SK-N-MC (cell line): ENCODE measurements around the gene LIPM.
A peak's percentile ranks its signal among the peaks of the same experiment; 100 is the strongest.
"Not testable (repeated sequence)": the region's sequence is repeated elsewhere in the genome, so short reads cannot be mapped to it uniquely, and the experiment has no call there.

Experiments used
- DNase-seq: peaks from one replicate; pipeline ENCODE4 v3.0.0-alpha.2; 2011; ENCODE audit warnings: low read depth, low spot score
- H3K27ac ChIP-seq: fragments of 200-600 bp; sonication (generic); 2 replicates; pipeline ENCODE4 v1.5.1; 2016; ENCODE audit warnings: mixed run types
- H3K36me3 ChIP-seq: fragments of 200-600 bp; sonication (generic); 2 replicates; pipeline ENCODE4 v1.6.1; 2017; ENCODE audit warnings: antibody characterized with exemption, low read length, mixed read lengths; ENCODE audit not compliant: insufficient read depth
- H3K4me3 ChIP-seq: fragments of 200-600 bp; sonication (generic); 2 replicates; pipeline ENCODE4 v1.5.1; 2016
- H3K9ac ChIP-seq: fragments of 200-600 bp; sonication (generic); 2 replicates; pipeline ENCODE4 v1.8.0; 2017; ENCODE audit warnings: mixed run types, mixed read lengths; ENCODE audit not compliant: insufficient read length
- H3K9me3 ChIP-seq: fragments of 200-600 bp; sonication (generic); 2 replicates; pipeline ENCODE4 v1.6.1; 2017; ENCODE audit warnings: low read depth, mild to moderate bottlenecking, antibody characterized with exemption, low read length, moderate library complexity, mixed read lengths
- EZH2 ChIP-seq: fragments of 200-600 bp; sonication (generic); IDR thresholded peaks from one replicate; pipeline ENCODE4 v1.6.1; 2017; ENCODE audit warnings: antibody characterized with exemption
- FOXP2 ChIP-seq: optimal IDR thresholded peaks from 2 replicates; pipeline ENCODE3; 2011; ENCODE audit warnings: mild to moderate bottlenecking, moderate library complexity; ENCODE audit not compliant: insufficient read depth; ENCODE audit errors: extremely low read length, control extremely low read depth
- POLR2AphosphoS5 ChIP-seq: IDR thresholded peaks from 2 replicates; pipeline ENCODE4 v1.6.1; 2012; ENCODE audit warnings: mild to moderate bottlenecking, low read depth, low read length, borderline replicate concordance

Gene LIPM

DNA sequence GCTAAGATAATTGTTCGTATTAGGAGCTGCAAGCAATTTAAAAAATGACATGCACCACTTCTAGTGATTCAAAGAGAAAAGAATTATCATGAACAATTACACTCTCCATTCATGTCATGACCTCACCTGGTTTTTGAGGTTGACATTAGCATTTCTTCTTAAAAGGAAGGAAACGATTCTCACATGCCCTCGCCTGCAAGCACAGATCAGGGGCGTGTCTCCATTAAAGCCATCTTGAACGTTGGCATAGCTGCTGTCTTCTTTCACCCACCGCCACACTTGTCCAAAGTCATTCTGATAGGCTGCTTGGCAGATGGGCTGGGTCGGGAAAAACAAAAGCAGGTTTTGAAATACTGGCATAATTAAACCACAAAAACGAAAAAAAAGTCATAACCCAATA, 29.2 kb downstream of the LIPM start:
- DNase-seq, result no peak
- H3K27ac ChIP-seq, result no peak overlapping the region

DNA sequence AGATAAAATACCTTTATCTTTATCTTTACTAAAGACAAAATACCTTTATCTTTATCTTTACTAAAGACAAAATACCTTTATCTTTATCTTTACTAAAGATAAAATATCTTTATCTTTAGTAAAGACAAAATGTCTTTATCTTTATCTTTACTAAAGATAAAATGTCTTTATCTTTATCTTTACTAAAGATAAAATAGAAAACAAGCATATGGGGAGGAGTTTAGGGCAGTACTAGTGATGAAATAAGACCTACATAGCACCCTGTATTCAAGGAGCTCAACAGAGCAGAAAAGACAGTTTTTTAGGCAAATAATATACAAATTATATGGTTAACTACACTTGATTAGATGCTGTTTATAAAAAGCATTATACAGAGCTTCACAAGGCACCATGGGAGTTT, 29.8 kb downstream of the LIPM start:
- DNase-seq, result no peak
- no peak for TF ChIP-seq EZH2
- no peak for TF ChIP-seq POLR2AphosphoS5
- TF ChIP-seq FOXP2, result no peak
- Histone ChIP-seq H3K4me3 (no peak overlapping the region), H3K9ac (no peak overlapping the region), H3K27ac (no peak overlapping the region), H3K9me3 (no peaks in the 10 kb centered on the region), H3K36me3 (no peaks in the 10 kb centered on the region)

More for the DNA sequence above, 29.2 kb downstream of the LIPM start:
- no peak for TF ChIP-seq FOXP2
- TF ChIP-seq EZH2, result no peak
- no peak for TF ChIP-seq POLR2AphosphoS5
- Histone ChIP-seq H3K9me3 (no peaks in the 10 kb centered on the region), H3K4me3 (no peak overlapping the region), H3K36me3 (no peaks in the 10 kb centered on the region), H3K9ac (no peak overlapping the region)

- H3K9me3 ChIP-seq, result no peaks in the 10 kb centered on the region
These were observed 30.6 kb downstream of the LIPM start for GRCh38 chr10:88833156-88833555.

GRCh38 chr10:88833723-88834122, 31.2 kb downstream of the LIPM start:
- Histone ChIP-seq H3K9me3 (no peaks in the 10 kb centered on the region), H3K36me3 (no peaks in the 10 kb centered on the region), H3K9ac (no peak overlapping the region), H3K4me3 (no peak overlapping the region), H3K27ac (no peak overlapping the region)
- TF ChIP-seq FOXP2, result no peak
- no peak for DNase-seq

More at GRCh38 chr10:88833156-88833555, 30.6 kb downstream of the LIPM start:
- Histone ChIP-seq H3K4me3 (no peak overlapping the region), H3K9ac (no peak overlapping the region), H3K36me3 (no peaks in the 10 kb centered on the region), H3K27ac (no peak overlapping the region)
- no peak for DNase-seq
- TF ChIP-seq POLR2AphosphoS5 (no peak), FOXP2 (no peak), EZH2 (no peak)

DNA sequence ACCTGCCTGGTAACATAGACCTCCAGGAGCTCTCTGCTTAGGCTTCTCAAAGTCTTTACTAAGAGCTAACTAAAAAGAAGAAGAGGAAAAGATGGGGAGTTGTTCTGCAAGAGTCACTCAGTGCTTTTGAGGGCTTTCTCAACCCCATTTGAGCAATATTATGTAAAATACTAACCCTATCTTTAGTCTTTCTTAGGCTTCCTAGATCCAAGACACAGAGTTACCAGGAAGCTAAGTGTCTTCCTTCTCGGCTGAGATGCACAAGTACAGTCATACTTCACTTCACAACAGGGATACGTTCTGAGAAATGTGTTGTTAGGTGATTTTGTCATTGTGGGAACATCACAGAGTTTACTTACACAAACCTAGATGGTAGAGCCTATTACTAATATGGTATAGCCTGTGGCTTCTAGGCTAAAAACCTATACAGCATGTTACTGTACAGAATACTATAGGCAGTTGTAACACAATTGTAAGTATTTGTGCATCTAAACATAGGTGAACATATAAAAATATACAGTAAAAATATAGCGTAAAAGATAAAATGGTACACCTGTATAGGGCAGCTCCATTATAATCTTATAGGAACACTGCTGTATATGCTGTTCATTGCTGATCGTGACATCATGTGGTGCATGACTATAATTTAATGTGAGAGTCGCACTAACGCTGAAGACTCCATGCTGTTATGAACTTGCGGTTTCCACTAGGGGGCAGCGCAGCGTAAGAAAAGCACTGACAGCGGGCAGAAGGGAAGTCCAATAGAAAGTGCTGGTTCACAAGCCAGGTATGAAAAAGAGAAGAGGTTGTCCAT, 32.8 kb downstream of the LIPM start:
- H3K9me3 ChIP-seq, result no peaks in the 10 kb centered on the region
- H3K9ac ChIP-seq, result no peak overlapping the region
- TF ChIP-seq EZH2 (no peak), FOXP2 (no peak), POLR2AphosphoS5 (no peak)

DNA sequence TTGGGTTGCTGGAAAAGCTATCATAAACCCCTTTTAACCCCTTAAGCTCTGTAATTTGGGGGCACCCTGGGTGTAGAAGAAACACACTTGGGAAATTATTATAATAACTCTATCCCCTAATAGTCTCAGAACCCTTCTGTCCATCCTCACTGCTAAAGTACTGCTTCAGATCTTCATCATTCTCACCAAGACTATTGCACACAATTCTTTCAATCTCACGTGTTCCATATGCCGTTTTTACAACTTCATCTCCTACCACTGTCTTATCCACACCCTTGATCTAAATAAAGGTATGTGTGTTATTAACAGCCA, 33.3 kb downstream of the LIPM start:
- no peak overlapping the region for H3K9ac ChIP-seq
- no peak for DNase-seq
- H3K9me3 ChIP-seq, result no peaks in the 10 kb centered on the region
- TF ChIP-seq EZH2, result no peak
- no peak for TF ChIP-seq FOXP2
- TF ChIP-seq POLR2AphosphoS5, result no peak
- no peaks in the 10 kb centered on the region for H3K36me3 ChIP-seq
- no peak overlapping the region for H3K4me3 ChIP-seq
- no peak overlapping the region for H3K27ac ChIP-seq

More for the DNA sequence above, 32.8 kb downstream of the LIPM start:
- peak; percentile 22 for DNase-seq
- Histone ChIP-seq H3K36me3 (no peaks in the 10 kb centered on the region), H3K27ac (no peak overlapping the region), H3K4me3 (no peak overlapping the region)

DNA sequence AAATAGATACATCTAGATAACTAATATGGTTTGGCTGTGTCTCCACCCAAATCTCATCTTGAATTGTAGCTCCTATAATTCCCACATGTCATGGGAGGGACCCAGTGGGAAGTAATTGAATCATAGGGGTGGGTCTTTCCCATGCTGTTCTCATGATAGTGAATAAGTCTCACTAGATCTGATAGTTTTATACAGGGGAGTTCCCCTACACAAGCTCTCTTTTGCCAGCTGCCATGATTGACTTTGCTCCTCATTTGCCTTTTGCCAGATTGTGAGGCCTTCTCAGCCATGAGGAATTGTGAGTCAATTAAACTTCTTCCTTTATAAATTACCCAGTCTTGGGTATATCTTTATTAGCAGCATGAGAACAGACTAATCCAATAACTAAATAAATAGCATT, 35.1 kb downstream of the LIPM start:
- not testable (repeated sequence) for H3K9ac ChIP-seq, H3K9me3 ChIP-seq, DNase-seq, H3K36me3 ChIP-seq, H3K4me3 ChIP-seq, H3K27ac ChIP-seq

DNA sequence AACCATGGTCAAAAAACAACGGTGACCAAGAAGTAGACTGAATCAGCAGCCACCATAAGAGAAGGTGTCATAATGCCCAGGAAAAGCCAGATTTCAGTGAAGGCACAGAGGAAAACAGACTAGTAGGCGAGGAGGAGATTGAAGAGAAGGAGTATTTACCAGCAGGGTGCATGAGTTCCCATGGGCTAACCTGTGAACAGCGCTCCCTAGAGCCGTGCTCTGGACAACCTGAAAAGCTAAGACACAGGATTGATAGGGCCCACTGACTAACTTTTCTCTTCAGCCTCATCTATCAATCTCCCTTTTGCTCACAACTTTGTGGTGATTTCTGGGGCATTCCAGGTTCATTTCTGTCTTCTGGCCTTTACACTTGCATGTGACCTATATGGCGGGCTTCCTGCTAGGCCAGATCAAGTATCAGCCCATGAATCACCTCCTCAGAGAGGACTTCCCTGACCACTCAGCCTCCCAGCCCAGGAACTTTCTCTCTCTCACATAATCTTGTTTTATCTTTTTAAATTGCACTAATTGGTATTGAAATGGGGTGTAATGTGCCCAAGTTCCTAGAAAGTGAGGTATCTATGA, 36.3 kb downstream of the LIPM start:
- Histone ChIP-seq H3K27ac (no peak overlapping the region), H3K36me3 (no peaks in the 10 kb centered on the region), H3K4me3 (no peak overlapping the region), H3K9me3 (no peaks in the 10 kb centered on the region), H3K9ac (no peak overlapping the region)
- no peak for TF ChIP-seq EZH2
- DNase-seq, result no peak

DNA sequence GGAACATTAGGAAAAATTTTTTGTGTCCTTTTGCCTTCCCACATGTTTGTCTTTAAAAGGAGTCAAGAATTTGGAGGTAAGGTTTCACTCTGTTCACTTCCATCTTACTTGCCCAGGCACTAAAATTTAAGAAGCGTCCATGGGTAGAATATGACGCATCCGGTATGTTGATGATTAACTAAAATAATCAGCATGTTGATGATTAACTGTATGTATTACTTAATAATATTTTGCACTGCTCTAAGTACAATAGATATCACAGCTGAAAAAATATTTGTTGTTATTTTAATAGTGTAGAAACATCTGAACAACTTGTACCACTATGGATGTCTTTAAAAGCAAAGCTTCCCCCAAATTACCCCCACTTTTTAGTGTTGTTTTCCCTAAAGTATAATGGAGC, 37.6 kb downstream of the LIPM start:
- Histone ChIP-seq H3K9ac (no peak overlapping the region), H3K27ac (no peak overlapping the region), H3K4me3 (no peak overlapping the region), H3K9me3 (no peaks in the 10 kb centered on the region), H3K36me3 (no peaks in the 10 kb centered on the region)
- no peak for DNase-seq
- TF ChIP-seq POLR2AphosphoS5, result no peak
- no peak for TF ChIP-seq EZH2
- TF ChIP-seq FOXP2, result no peak
